K562 (cell line): Measurements from ENCODE around the gene IKZF4. TPM values are rescaled to one million over a fixed set of nuclear protein-coding genes. Genes with fewer than 3 reads are reported as not detected.

ENCODE experiments used
- ZBTB40 ChIP-seq, 2 experiments: fragments of 450-650 bp in 1 of 2; sonication (generic) in 1 of 2; formaldehyde crosslinking in 1 of 2; IDR thresholded peaks; 2 replicates each; pipeline versions ENCODE4 v1.7.1 to v1.9.0; 2016 to 2022; ENCODE audit warnings: inconsistent platforms in 1 of 2, mild to moderate bottlenecking in 1 of 2, missing genetic modification reagents in 1 of 2
- polyA plus RNA-seq, 8 experiments: library from polyadenylated mRNA; depleted of rRNA in 4 of 8; stranded (reverse) in 5 of 8; unstranded in 3 of 8; fragments of >200 nt; fragmentation: Nextera tagmentation in 2 of 8; fragmentation: Illumina TruSeq in 1 of 8; extraction: Ambion mirVana in 2 of 8; extraction: Trizol in 1 of 8; gene quantifications; 2 replicates each; pipeline versions ENCODE4 v1.2.1 to v1.2.3, GENCODE V29; 2011 to 2014; ENCODE audit warnings: inconsistent platforms in 1 of 8, missing spikeins in 1 of 8
- total RNA-seq, 7 experiments: library from RNA; depleted of rRNA in 6 of 7; stranded (reverse); fragments of >200 nt in 6 of 7; fragmentation: Illumina TruSeq in 2 of 7; extraction: Trizol in 2 of 7; gene quantifications; 2 replicates each; pipeline versions ENCODE4 v1.2.1 to v1.2.3, GENCODE V29; 2011 to 2021; ENCODE audit warnings: low replicate concordance in 1 of 7
- TF ChIP-seq, protein P1 (sequence below): fragments of 250-450 bp; sonication (Bioruptor Pico); IDR thresholded peaks from 2 replicates; pipeline ENCODE4 v1.4.0; 2020
- TF ChIP-seq, protein P2 (sequence below): sonication (generic); formaldehyde crosslinking; IDR thresholded peaks from 2 replicates; pipeline ENCODE4 v1.8.0; 2022; ENCODE audit warnings: mild to moderate bottlenecking, missing genetic modification reagents

Gene IKZF4
- total and polyA plus RNA-seq, 9 of the 15 experiments (the other 6 are each of a cell fraction or from before 2014, with no cell fraction given): 1.9 to 16.3 (median 3.6) TPM

GRCh38 chr12:56041552-56042429 lies 20.9 kb downstream of the IKZF4 start, which contains the start of gene RPS26 (continued):
- TF ChIP-seq, protein P1, sequence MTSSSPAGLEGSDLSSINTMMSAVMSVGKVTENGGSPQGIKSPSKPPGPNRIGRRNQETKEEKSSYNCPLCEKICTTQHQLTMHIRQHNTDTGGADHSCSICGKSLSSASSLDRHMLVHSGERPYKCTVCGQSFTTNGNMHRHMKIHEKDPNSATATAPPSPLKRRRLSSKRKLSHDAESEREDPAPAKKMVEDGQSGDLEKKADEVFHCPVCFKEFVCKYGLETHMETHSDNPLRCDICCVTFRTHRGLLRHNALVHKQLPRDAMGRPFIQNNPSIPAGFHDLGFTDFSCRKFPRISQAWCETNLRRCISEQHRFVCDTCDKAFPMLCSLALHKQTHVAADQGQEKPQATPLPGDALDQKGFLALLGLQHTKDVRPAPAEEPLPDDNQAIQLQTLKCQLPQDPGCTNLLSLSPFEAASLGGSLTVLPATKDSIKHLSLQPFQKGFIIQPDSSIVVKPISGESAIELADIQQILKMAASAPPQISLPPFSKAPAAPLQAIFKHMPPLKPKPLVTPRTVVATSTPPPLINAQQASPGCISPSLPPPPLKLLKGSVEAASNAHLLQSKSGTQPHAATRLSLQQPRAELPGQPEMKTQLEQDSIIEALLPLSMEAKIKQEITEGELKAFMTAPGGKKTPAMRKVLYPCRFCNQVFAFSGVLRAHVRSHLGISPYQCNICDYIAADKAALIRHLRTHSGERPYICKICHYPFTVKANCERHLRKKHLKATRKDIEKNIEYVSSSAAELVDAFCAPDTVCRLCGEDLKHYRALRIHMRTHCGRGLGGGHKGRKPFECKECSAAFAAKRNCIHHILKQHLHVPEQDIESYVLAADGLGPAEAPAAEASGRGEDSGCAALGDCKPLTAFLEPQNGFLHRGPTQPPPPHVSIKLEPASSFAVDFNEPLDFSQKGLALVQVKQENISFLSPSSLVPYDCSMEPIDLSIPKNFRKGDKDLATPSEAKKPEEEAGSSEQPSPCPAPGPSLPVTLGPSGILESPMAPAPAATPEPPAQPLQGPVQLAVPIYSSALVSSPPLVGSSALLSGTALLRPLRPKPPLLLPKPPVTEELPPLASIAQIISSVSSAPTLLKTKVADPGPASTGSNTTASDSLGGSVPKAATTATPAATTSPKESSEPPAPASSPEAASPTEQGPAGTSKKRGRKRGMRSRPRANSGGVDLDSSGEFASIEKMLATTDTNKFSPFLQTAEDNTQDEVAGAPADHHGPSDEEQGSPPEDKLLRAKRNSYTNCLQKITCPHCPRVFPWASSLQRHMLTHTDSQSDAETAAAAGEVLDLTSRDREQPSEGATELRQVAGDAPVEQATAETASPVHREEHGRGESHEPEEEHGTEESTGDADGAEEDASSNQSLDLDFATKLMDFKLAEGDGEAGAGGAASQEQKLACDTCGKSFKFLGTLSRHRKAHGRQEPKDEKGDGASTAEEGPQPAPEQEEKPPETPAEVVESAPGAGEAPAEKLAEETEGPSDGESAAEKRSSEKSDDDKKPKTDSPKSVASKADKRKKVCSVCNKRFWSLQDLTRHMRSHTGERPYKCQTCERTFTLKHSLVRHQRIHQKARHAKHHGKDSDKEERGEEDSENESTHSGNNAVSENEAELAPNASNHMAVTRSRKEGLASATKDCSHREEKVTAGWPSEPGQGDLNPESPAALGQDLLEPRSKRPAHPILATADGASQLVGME: peak; percentile 89; the same call in 1 of the 2 replicates
- TF ChIP-seq ZBTB40 (IDR thresholded peaks at IDR 0.05) (peak; percentile 98), ZBTB40 (CRISPR knock-in tag; IDR thresholded peaks at IDR 0.05) (no peak)
- TF ChIP-seq, protein P2, sequence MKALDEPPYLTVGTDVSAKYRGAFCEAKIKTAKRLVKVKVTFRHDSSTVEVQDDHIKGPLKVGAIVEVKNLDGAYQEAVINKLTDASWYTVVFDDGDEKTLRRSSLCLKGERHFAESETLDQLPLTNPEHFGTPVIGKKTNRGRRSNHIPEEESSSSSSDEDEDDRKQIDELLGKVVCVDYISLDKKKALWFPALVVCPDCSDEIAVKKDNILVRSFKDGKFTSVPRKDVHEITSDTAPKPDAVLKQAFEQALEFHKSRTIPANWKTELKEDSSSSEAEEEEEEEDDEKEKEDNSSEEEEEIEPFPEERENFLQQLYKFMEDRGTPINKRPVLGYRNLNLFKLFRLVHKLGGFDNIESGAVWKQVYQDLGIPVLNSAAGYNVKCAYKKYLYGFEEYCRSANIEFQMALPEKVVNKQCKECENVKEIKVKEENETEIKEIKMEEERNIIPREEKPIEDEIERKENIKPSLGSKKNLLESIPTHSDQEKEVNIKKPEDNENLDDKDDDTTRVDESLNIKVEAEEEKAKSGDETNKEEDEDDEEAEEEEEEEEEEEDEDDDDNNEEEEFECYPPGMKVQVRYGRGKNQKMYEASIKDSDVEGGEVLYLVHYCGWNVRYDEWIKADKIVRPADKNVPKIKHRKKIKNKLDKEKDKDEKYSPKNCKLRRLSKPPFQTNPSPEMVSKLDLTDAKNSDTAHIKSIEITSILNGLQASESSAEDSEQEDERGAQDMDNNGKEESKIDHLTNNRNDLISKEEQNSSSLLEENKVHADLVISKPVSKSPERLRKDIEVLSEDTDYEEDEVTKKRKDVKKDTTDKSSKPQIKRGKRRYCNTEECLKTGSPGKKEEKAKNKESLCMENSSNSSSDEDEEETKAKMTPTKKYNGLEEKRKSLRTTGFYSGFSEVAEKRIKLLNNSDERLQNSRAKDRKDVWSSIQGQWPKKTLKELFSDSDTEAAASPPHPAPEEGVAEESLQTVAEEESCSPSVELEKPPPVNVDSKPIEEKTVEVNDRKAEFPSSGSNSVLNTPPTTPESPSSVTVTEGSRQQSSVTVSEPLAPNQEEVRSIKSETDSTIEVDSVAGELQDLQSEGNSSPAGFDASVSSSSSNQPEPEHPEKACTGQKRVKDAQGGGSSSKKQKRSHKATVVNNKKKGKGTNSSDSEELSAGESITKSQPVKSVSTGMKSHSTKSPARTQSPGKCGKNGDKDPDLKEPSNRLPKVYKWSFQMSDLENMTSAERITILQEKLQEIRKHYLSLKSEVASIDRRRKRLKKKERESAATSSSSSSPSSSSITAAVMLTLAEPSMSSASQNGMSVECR (CRISPR knock-in tag): peak; percentile 90
